BLaER1 treated with 17β-estradiol and CSF1 and Interleukin-3, amounts not matched to agents 10 nM and 100 nM (cell line): Measurements from ENCODE around the gene SNX14.
"Not testable (repeated sequence)": the region's sequence is repeated elsewhere in the genome, so short reads cannot be mapped to it uniquely, and the experiment has no call there.

ENCODE experiments used
- H3K27ac ChIP-seq, 11 experiments: shearing (Covaris generic); formaldehyde crosslinking; 2 replicates each; pipeline ENCODE4 v1.8.1; 2022
- H3K27me3 ChIP-seq, 11 experiments: shearing (Covaris generic); formaldehyde crosslinking; 2 replicates each; pipeline ENCODE4 v1.8.1; 2022
- H3K36me3 ChIP-seq, 11 experiments: shearing (Covaris generic); formaldehyde crosslinking; 2 replicates each; pipeline ENCODE4 v1.8.1; 2022
- H3K4me1 ChIP-seq, 10 experiments: shearing (Covaris generic); formaldehyde crosslinking; 2 replicates each; pipeline ENCODE4 v1.8.1; 2022
- H3K4me2 ChIP-seq, 11 experiments: shearing (Covaris generic); formaldehyde crosslinking; 2 replicates each; pipeline ENCODE4 v1.8.1; 2022
- H3K4me3 ChIP-seq, 10 experiments: shearing (Covaris generic); formaldehyde crosslinking; 2 replicates each; pipeline ENCODE4 v1.8.1; 2022
- H3K9ac ChIP-seq, 11 experiments: shearing (Covaris generic); formaldehyde crosslinking; 2 replicates each; pipeline ENCODE4 v1.8.1; 2022
- H3K9me3 ChIP-seq, 11 experiments: shearing (Covaris generic); formaldehyde crosslinking; replicated peaks in 1 of 11; 2 replicates each; pipeline ENCODE4 v1.8.1; 2022
- H4K20me1 ChIP-seq, 11 experiments: shearing (Covaris generic); formaldehyde crosslinking; 2 replicates each; pipeline ENCODE4 v1.8.1; 2022
- Cebpa-rat ChIP-seq, 11 experiments: shearing (Covaris generic); IDR thresholded peaks; 2 replicates each; pipeline ENCODE4 v1.8.1; 2022

The SNX14 gene

GRCh38 chr6:85632164-85632942, 38.7 kb upstream of the SNX14 start:
- TF ChIP-seq Cebpa-rat (IDR thresholded peaks at IDR 0.05) = no peak
- peaks cover 64 to 100% (median 100%) of the 10 kb centered on the region in 11 experiments; a peak in 21 of 22 replicates for H4K20me1 ChIP-seq

GRCh38 chr6:85631117-85631516, 37.5 kb upstream of the SNX14 start:
- not testable (repeated sequence) for H3K4me1 ChIP-seq, H3K27ac ChIP-seq, H3K4me3 ChIP-seq, H3K4me2 ChIP-seq, H3K9me3 ChIP-seq, H3K27me3 ChIP-seq, H3K9ac ChIP-seq
- Histone ChIP-seq H4K20me1 (peaks cover 71 to 100% (median 100%) of the 10 kb centered on the region in 11 experiments; a peak in 21 of 22 replicates), H3K36me3 (peaks cover 68 to 100% (median 98%) of the 10 kb centered on the region in 11 experiments)

More at GRCh38 chr6:85632164-85632942, 38.7 kb upstream of the SNX14 start:
- H3K36me3 ChIP-seq = peaks cover 71 to 100% (median 98%) of the 10 kb centered on the region in 11 experiments
- H3K4me1 ChIP-seq = no peaks in the 10 kb centered on the region
- no peak overlapping the region for H3K27ac ChIP-seq
- no peak overlapping the region for H3K9ac ChIP-seq
- H3K9me3 ChIP-seq = no peaks in the 10 kb centered on the region
- no peak overlapping the region for H3K4me3 ChIP-seq
- no peaks in the 10 kb centered on the region for H3K27me3 ChIP-seq
- no peak overlapping the region for H3K4me2 ChIP-seq

- no peak overlapping the region for H3K4me2 ChIP-seq
- no peaks in the 10 kb centered on the region for H3K27me3 ChIP-seq
- no peaks in the 10 kb centered on the region for H3K9me3 ChIP-seq
- H3K36me3 ChIP-seq = peaks cover 53 to 100% (median 92%) of the 10 kb centered on the region in 11 experiments
- H4K20me1 ChIP-seq = peaks cover 79 to 100% (median 100%) of the 10 kb centered on the region in 11 experiments; a peak in 21 of 22 replicates
- no peak overlapping the region for H3K27ac ChIP-seq
- no peaks in the 10 kb centered on the region for H3K4me1 ChIP-seq
- H3K9ac ChIP-seq = no peak overlapping the region
- TF ChIP-seq Cebpa-rat (IDR thresholded peaks at IDR 0.05) = no peak
- no peak overlapping the region for H3K4me3 ChIP-seq
Observed at GRCh38 chr6:85628353-85628752, 34.7 kb upstream of the SNX14 start.

- no peak for TF ChIP-seq Cebpa-rat (IDR thresholded peaks at IDR 0.05)
- H3K9ac ChIP-seq = no peak overlapping the region
- H3K27me3 ChIP-seq = no peaks in the 10 kb centered on the region
- peaks cover 24 to 100% (median 96%) of the 10 kb centered on the region in 11 experiments; a peak in 21 of 22 replicates for H4K20me1 ChIP-seq
- peaks cover 68 to 100% (median 93%) of the 10 kb centered on the region in 11 experiments; a peak in 21 of 22 replicates for H3K36me3 ChIP-seq
- no peak overlapping the region for H3K4me3 ChIP-seq
- H3K27ac ChIP-seq = no peak overlapping the region
- no peaks in the 10 kb centered on the region for H3K9me3 ChIP-seq
- no peak overlapping the region for H3K4me2 ChIP-seq
- H3K4me1 ChIP-seq = no peaks in the 10 kb centered on the region
Observed at GRCh38 chr6:85620308-85620707, 26.6 kb upstream of the SNX14 start.

GRCh38 chr6:85614780-85615179, 21.1 kb upstream of the SNX14 start:
- Histone ChIP-seq H4K20me1 (peaks cover 0 to 100% (median 71%) of the 10 kb centered on the region in 11 experiments; a peak in 21 of 22 replicates), H3K27ac (no peak overlapping the region), H3K4me1 (no peaks in the 10 kb centered on the region), H3K4me2 (no peak overlapping the region), H3K27me3 (no peaks in the 10 kb centered on the region), H3K4me3 (no peak overlapping the region), H3K36me3 (peaks cover 71 to 100% (median 86%) of the 10 kb centered on the region in 11 experiments), H3K9ac (no peak overlapping the region), H3K9me3 (no peaks in the 10 kb centered on the region)
- TF ChIP-seq Cebpa-rat (IDR thresholded peaks at IDR 0.05) = no peak

GRCh38 chr6:85612690-85613474, 19.2 kb upstream of the SNX14 start:
- no peaks in the 10 kb centered on the region for H3K9me3 ChIP-seq
- TF ChIP-seq Cebpa-rat (IDR thresholded peaks at IDR 0.05) = no peak
- no peak overlapping the region for H3K4me2 ChIP-seq

GRCh38 chr6:85610182-85610895, 16.7 kb upstream of the SNX14 start:
- no peak for TF ChIP-seq Cebpa-rat (IDR thresholded peaks at IDR 0.05)
- H3K4me2 ChIP-seq = no peak overlapping the region
- H3K4me3 ChIP-seq = no peak overlapping the region
- peaks cover 0 to 86% (median 35%) of the 10 kb centered on the region in 11 experiments; a peak in 20 of 22 replicates for H4K20me1 ChIP-seq
- no peaks in the 10 kb centered on the region for H3K27me3 ChIP-seq
- H3K36me3 ChIP-seq = peaks cover 32 to 78% (median 48%) of the 10 kb centered on the region in 11 experiments; a peak in 21 of 22 replicates
- H3K9me3 ChIP-seq = no peaks in the 10 kb centered on the region
- no peaks in the 10 kb centered on the region for H3K4me1 ChIP-seq
- H3K27ac ChIP-seq = no peak overlapping the region
- H3K9ac ChIP-seq = no peak overlapping the region

More at GRCh38 chr6:85612690-85613474, 19.2 kb upstream of the SNX14 start:
- no peak overlapping the region for H3K9ac ChIP-seq
- peaks cover 53 to 97% (median 72%) of the 10 kb centered on the region in 11 experiments for H3K36me3 ChIP-seq
- no peaks in the 10 kb centered on the region for H3K4me1 ChIP-seq
- H4K20me1 ChIP-seq = peaks cover 0 to 98% (median 54%) of the 10 kb centered on the region in 11 experiments; a peak in 21 of 22 replicates
- H3K4me3 ChIP-seq = no peak overlapping the region
- H3K27me3 ChIP-seq = no peaks in the 10 kb centered on the region
- no peak overlapping the region for H3K27ac ChIP-seq

- no peak for TF ChIP-seq Cebpa-rat (IDR thresholded peaks at IDR 0.05)
- Histone ChIP-seq H4K20me1 (peaks cover 0 to 38% (median 4%) of the 10 kb centered on the region in 11 experiments; a peak in 8 of 22 replicates), H3K9ac (no peak overlapping the region), H3K9me3 (no peaks in the 10 kb centered on the region), H3K27me3 (no peaks in the 10 kb centered on the region), H3K27ac (no peak overlapping the region), H3K4me3 (no peak overlapping the region), H3K4me1 (no peaks in the 10 kb centered on the region), H3K4me2 (no peak overlapping the region), H3K36me3 (peaks cover 0 to 5% (median 0%) of the 10 kb centered on the region in 11 experiments; a peak in 2 of 22 replicates)
Observed at GRCh38 chr6:85602100-85602499, 8.4 kb upstream of the SNX14 start.
